GM15510 (cell line): ENCODE data around the gene UXT.
A peak's percentile ranks its signal among the peaks of the same experiment; 100 is the strongest.

ENCODE experiments used
- POLR2A ChIP-seq: IDR thresholded peaks from 3 replicates; pipeline ENCODE4 v1.6.1; 2011; ENCODE audit warnings: borderline replicate concordance; ENCODE audit not compliant: insufficient read length; ENCODE audit errors: extremely low read depth

The UXT gene

GRCh38 chrX:47650164-47651042 is 8.6 kb downstream of the UXT start, which contains the start of gene ELK1:
Gene ELK1 (minus strand): TSS chrX:47650563. CDS start chrX:47641441, 9,122 bp downstream.
- peak; percentile 52 for TF ChIP-seq POLR2A

- no peak for TF ChIP-seq POLR2A
Measured at GRCh38 chrX:47649781-47650163, 9.2 kb downstream of the UXT start.

GRCh38 chrX:47649271-47649670 is 9.7 kb downstream of the UXT start:
- no peak for TF ChIP-seq POLR2A

- no peak for TF ChIP-seq POLR2A
Measured at GRCh38 chrX:47648376-47648775, 10.6 kb downstream of the UXT start.

GRCh38 chrX:47646636-47647035 is 12.3 kb downstream of the UXT start:
- no peak for TF ChIP-seq POLR2A

- TF ChIP-seq POLR2A = no peak
Measured at GRCh38 chrX:47645530-47645929, 13.4 kb downstream of the UXT start.

- TF ChIP-seq POLR2A = no peak
Measured at GRCh38 chrX:47644557-47645091, 14.4 kb downstream of the UXT start.

GRCh38 chrX:47643926-47644325 is 15.1 kb downstream of the UXT start:
- TF ChIP-seq POLR2A = no peak

- no peak for TF ChIP-seq POLR2A
Measured at GRCh38 chrX:47638816-47639215, 20.2 kb downstream of the UXT start.

- TF ChIP-seq POLR2A = no peak
Measured at GRCh38 chrX:47637546-47638195, 21.3 kb downstream of the UXT start.

GRCh38 chrX:47634871-47635575 is 24.0 kb downstream of the UXT start:
- no peak for TF ChIP-seq POLR2A

- no peak for TF ChIP-seq POLR2A
Measured at GRCh38 chrX:47633689-47634590, 25.0 kb downstream of the UXT start.

GRCh38 chrX:47632666-47633065 is 26.3 kb downstream of the UXT start:
- TF ChIP-seq POLR2A = no peak

GRCh38 chrX:47631676-47632075 is 27.3 kb downstream of the UXT start:
- TF ChIP-seq POLR2A = no peak
